Effector CD8-positive, alpha-beta T cell (primary cell): ENCODE results near the gene KDM5C.

Experiments
- DNase-seq: peaks from one replicate; lab custom pipeline; 2025; lab: John Stamatoyannopoulos, UW

The KDM5C gene

DNA sequence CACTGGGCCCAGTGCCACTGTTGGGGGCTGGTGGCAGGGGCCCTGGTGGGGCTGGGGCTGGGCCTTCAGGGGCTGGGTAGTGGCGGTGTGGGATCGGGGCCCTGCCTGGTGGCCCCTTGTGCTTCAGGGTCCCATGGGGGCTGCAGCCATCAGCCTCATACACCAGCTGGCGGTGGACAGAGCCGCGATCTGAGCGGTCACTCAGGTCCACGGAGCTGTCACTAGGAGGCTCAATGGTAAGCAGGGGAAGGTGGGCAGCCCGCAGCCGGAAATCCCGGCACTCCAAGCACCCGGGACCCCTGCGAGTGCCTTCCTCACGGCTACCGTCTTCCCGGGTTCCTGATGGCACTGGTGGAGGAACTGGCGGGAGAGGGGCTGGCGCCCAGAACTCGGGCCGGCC is 25.5 kb upstream of the KDM5C start:
- no peak for DNase-seq

DNA sequence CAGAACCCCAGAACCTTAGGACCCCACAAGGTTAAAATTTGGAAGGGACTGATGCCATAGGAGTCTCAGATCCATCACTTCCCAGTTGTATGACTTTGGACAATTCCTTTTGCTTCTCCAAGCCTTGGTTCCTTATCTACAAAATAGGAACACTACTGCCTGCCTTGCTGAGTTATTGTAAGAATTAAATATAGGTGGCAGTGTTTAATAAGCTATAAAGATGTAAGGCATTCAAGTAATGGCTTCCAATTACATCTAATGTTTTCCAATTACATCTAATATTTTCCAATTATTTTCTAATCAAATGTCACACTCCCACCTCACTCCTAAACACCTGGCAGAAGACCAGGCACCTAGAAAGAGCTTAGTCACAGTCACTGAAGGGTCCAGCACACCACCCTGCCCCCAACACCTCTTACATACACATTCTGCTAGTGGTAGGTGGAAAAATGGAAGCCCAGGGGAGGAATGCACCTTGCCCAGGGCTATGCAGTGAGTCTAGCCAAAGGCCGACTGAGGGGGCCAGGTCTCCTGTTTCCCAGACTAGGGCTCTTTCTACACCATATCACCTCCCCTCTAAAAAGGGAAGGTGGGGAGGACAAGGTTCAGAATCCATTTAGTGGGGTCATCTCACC is 24.5 kb upstream of the KDM5C start:
- DNase-seq, result no peak

DNA sequence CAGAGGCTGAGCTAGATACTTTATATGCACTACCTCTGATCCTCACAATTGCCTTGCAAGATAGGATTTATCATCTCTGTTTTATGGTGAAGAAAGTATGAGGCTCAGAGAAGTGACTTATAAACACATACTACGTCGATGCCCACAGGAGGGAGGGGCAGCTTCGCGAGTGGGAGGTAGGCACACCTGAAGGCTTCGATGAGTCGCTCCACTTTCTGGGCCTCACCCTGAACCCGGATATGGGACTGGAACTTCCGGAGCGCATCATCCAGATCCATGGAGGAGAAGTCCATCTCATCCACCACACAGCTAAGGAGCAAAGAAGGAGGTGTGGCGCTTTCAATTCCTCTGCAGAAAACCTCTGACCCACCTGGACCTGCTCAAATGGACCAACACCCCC is 22.9 kb upstream of the KDM5C start:
- DNase-seq, result no peak

DNA sequence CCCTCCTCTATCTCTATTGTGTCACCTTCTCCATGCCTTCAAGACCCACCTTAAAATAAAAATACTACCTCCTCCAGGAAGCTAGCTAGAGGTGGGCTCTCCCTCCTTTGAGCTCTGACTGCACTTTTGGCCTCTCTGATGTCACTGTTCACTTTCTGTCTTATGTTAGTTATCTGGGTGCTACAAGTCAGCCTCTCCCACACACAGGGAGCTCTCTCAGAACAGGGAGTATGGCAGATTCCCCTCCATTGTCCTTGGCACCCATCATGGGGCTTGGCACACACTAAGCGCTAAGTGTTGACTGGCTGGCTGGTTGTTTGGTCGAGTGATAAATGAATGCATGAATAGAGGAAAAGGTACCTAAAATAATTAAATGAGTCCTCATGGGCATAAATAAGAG is 21.2 kb upstream of the KDM5C start:
- no peak for DNase-seq

DNA sequence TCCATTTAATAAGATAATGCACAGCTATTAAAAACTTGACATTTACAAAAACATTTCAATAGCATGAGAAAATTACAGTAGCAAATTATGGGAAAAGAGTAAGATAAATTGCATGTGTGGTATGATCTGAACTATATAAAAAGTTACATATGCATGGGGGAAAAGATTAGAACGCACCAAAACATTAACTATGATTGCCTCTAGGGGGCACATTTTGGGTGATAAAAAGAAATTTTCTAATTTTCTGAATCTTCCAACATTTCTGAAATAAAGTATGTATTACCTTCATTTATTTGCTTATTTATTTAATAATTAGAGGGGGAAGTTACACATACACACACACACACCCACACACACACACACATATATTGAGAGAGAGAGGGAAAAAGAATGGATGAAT is 19.6 kb upstream of the KDM5C start:
- DNase-seq, result no peak

DNA sequence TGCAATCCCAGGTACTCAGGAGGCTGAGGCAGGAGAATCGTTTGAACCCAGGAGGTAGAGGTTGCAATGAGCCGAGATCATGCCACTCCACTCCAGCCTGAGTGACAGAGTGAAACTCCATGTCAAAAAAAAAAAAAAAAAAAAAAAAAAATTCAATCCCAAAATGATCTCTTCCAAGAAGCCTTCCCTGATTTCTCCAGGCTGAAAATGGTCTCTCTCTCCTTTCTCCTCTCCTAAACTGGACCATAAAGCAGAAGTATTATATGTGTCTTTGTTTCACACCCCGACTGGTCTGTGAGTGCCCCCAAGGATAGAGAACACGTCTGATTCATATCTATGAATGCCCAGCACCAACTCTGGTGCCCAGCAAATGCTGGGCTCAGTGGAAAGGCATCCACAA is 17.3 kb upstream of the KDM5C start:
- DNase-seq, result no peak

DNA sequence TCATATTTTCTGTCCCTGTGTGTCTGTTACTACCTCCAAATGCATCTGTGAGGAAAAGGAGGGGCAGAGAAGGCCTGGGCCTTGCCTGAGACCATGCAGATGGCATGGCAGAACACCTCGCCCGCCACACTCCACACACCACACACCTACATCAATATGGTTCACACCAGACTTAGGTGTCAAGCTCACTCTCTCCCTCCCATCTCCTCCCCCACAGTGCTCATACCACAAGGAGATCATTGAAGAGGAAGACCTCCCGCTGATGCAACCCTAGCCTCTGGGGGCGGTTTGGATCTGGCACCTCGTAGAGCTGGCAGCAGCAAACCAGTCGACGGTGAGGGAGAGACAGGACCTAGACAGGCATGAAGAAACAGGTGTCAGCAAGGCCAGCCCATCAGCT is 16.6 kb upstream of the KDM5C start:
- DNase-seq, result no peak

DNA sequence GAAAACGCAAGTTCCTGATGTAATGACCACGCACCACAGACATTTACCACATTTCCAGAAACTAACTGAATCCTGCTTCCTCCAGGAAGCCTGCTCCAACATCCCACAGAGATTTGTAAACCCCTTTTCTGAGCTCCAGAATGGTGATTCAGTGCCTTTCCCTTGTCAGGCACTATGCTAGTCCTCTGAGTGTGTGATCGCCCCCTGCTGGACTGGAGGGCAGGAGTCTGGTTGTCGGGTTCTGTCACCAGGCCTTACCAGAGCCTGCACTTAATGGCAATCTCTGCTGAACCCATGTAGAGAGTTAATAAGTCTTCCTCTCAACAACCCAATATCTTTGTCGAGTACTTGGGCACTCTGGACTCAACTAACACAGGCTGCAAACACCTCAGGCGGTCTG is 14.5 kb upstream of the KDM5C start:
- DNase-seq, result no peak

DNA sequence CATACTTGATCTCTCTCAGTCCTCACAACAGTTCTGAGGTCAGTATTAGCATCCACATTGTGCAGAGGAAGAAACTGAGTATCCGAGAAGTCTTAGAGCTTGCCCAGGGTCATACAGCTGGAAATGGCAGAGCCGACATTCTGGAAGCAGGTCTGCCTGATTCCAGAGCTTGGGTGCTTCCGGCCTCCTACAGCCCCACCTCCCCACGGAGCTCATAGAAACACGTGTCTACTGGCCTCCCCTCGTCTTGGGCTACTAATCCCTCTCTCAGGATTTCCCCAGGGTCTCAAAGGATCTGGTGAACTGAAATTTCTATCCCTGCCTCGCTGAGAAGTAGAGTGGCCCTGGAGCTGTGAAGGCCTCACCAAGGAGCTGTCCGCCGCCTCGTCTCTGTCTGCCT is 12.0 kb upstream of the KDM5C start:
- DNase-seq, result no peak

DNA sequence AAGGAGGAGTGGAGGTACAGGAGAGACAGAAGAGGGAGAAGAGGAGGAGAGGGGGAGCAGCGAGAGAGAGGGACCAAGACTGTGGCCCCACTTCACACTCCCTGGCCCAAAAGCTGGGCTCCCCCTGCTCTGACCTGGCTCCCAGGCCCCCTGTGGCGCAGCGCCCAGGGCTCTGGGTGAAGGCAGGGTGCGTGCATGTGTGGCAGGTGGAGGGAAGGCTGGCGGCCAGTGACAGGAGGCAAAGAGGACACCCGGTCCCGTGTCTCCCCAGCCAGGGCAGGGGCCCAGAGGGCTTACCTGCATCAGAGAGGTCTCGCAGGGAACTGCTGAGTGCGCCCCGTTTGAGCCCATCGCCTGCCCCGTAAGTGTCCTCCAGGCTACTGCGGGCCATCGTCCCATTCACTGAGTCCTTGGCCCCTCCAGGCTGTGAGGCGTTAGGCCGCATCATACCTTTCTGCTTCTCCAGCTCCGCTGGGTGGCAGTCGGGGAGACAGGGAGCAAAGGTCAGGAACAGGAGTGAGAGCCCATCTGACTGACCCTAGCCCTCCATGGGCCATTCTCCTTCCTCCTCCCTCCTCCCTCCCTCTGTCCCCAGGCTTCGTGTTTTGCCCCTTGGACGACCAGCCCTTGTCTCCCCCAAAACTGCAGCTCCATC is 11.1 kb upstream of the KDM5C start:
- no peak for DNase-seq

DNA sequence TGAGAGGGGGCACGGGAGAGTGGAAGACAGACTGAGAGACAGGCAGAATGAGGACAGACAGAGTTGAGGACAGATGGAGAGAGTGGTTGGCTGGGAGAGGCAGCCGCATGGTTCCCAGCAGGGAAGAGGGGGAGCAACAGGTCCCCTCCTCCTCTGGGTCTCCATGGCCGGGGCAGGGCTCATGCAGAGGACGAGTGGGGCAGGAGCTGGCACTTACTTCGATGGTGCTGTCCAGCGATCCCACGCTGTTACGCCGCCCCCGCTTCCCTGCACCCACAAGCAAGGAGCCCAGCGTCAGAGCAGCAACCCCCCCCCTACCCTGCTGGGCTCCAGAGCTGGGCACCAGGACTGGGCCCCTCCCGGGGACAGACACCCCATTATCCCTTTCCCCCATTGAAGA is 10.6 kb upstream of the KDM5C start:
- DNase-seq, result no peak

DNA sequence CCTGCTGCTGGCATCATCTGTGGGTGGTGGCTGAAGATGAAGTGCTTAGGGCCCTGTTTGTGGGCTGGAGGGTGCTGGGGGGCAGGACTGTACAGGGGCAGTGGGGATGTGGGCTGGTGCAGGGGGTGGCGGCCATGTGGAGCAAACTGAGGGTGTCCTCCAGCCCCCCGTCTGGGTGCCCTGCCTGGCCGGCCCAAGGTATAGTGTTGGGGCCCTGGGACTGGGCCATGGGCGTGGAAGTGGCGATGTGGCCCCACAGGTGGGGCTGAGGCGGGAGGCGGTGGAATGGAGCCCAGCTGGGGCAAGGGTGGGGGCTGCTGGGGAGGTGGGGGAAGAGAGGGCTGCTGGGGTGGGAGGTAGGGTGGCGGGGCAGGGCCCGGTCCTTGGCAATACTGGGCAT is 9.5 kb upstream of the KDM5C start:
- DNase-seq, result no peak

DNA sequence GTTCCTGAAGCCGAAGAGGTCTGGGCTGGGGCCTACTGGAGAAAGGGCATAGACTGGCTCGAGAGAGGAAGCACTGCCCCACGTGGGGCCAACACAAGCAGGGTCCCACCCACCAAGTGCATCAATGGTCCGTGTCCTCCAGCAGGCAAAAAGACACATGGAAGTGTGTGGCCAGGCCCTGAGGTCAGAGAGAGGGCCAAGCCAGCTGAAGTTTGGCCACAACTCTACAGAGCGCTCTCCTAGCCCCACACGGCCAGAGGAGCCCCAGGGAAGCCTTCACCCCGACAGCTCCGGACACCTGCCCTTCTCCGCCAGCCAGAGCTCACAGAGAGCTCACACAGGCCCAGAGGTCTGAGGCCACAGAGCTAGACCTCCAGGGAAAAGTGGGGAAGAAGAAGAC is 8.5 kb upstream of the KDM5C start:
- DNase-seq, result no peak

DNA sequence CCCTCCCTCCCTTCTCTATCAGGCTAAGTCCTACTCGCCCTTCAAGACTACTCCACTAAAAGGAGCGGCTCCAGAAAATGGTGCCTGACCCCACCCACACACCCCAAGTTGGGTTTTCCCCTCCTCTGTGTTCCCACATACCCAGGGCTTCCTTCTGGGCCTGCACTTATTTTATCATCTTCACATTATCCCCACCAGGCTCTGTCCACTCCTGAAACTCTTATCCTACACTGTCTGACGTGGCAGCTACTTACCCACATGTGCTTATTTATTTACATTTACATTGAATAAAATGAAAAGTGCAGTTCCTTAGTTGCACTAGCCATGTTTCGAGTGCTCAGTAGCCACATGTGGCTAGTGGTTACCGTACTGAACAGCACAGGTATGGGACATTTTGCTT is 5.1 kb upstream of the KDM5C start:
- DNase-seq, result no peak

DNA sequence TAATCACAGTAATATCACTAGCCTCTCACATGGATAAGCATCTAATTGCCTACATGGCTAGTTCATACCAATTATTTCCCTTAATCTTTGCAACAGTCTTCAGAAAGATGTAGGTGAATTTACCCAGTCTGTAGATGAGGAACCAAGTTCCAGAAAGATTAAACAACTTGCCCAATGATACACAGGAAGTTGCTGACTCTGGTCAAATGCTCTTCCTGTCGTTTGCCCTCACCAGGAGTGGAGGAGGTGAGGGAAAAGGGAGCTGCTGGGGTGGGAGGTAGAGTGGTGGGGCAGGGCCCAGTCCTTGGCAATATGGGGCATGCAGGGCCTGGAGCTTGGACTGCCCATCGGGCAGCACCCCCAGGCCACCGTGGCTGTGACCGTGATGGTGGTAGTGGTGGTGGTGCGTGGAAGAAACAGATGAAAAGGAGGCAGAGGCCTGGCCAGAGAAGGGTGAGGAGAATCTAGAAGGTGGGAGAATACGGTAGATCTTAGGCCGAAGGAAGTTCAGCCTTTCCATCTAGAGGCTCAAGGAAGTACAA is 2.3 kb upstream of the KDM5C start:
- DNase-seq, result no peak

DNA sequence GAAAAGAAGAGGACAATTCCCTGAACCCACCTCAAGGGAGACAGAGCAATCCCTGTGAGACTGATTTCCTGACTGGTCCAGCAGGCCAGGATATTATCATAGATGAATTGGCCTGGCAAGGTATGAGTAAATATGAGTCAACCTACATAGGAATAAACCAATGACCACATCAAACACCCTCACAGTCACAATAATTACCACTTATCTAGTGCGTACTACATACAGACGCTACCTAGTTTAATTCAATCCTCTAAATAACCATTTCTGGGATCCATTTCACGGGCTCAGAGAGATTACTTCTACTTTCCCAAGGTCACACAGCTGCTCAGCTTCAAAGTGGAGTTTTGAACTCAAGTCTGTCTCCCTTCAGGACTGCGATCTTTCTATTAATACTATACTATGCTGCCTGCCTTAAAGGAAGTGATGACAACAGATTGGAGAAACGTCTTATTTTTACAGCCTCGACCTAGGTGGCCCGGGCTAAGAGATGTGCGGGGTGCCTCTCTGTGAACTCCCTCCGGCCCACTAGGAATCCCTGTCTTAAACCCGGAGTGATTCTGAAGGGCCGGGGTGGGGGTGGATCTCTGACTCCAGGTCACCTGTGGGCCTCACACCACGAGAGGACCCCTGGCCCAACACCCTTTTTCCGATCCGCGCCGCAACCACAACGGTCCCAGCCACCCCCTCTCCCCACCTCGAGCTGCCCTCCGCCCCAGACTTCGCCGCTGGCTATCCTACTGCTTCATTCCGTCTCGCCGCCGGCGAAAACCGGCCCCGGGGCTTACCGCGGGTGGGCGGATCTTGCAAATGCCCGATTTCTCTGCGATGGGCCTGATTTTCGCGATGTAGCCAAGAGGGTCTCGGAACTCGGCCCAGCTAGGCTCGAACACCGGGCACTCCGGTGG is 800 bp downstream of the KDM5C start:
- DNase-seq, result no peak

DNA sequence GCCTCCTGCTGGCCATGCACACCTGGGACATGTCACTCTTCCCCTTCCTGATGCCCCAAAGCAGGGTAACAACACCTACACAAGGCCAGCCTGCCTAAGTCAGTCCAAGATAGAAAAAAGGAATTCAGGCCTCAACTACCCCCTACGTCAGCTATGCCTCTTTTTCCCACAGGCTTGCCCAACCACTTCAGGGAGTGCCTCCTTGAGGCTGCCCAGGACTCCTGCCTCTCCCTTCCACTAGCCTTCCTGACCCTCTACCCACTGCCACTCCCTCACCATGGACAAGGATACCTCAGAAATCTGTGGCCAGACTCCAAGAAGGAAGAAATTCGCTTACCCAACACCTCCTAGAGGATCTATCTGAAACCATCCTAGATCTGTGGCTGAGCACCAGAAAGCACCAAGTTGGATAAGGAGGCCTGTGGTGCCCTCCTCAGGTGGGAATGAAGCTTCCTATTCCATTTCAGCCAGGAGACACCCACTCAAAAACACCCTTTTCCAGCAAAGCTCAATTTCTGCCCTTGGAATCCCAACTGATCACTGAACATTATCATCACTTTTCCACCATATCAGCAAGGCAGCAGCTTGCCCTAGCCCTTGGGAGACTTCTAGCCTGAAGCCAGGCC is 1.8 kb downstream of the KDM5C start:
- no peak for DNase-seq

DNA sequence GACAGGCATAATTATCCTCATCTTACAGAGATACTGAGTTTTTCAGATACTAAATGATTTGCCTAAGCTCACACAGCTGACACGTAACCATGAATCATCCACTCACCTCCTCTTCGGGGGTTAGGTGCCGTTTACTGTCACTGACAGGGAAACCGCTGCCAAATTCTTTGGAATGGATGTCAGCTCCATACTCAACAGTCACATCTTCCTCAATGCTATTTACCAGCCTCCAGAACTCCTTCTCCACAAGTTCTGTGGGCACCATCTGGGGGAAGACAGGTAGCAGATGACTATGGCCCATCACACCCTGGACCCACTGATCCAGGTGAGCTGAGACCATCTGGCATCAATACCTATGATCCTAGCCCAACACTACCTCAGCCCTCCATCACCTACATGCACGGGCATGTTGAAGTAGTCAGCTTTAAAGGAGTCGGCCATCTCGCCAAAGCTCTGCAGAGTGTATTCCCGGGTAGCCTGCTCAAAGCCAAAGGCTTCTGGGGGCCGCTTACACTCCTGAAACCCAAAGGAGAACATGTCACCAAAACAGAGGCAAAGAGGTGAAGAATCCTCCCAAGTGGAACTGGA is 13.5 kb downstream of the KDM5C start:
- no peak for DNase-seq

DNA sequence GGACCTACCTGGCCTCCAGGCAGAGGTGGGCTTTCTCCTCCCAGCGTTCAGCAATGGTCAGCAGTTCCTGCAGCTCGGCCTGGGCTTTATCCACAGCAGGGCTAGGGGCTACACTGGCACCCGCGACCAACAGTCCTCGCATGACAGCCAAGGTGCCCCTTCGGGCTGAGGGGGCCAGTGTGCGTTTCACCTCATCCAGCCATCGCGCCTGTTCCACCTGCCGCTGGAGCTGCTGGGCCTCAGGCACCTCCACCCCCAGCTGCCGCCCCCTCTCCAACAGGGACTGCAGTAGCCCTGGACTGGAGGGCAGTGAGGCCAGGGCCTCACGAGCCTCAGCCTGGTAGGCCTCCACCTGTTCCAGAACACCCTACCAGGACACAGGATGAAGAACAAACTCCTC is 28.3 kb downstream of the KDM5C start:
- DNase-seq, result no peak

DNA sequence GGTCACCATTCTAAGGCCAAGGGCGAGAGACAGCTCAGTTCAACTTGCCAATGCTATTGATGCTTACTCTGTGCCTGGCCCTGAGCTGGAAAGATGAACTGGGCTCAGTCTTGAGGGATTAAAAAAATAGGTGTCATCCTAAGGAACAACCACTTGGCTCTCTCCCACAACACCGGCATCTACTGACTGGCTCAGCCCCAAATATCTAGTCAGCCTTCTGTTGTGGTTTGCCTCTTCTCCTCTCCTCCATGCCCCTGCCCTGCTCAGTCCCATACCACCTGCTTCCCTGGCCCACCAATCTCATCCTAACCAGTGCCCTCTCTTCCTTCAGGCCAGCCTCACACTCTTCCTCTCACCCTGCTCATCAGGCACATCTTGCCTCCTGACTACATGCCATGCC is 29.6 kb downstream of the KDM5C start:
- DNase-seq, result no peak

DNA sequence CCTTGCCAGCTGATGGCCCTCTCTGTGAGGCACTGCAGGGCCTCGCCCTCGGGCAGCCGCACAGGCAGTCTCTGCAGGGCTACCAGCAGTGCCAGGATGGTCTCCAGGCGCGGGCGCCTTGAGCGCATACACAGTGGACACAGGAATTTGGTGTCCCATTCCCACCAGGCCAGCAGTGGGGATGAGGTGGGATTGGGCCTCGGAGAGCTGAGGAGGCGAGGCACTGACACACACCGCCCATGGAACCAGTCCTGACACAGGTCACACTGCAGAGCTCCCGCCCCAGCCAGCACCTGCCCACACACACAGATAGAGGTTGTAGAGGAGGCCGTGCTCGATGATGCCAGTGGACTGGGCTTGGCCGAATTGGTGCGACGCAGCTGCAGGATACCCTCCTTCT is 30.7 kb downstream of the KDM5C start:
- no peak for DNase-seq

DNA sequence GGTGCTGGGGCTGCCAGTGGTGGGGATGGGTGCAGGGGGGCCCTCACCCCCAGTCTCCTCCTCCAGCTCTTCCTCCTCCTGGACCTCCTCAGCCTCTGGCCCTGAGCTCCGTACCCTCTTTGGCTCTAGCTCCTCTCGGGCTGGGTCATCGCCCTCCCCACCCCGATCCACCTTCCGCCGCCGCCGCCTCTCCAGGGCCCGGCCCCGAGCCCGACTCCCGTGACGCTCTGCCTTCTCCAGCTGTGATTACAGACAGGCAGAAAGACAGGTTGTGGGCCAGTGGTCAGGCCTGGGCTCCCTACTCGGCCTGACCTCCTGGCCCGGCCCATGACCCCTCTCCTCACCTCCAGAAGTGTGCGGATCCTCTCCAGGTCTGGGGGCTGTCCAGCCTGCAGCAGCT is 31.9 kb downstream of the KDM5C start:
- no peak for DNase-seq
